ENCODE results near the gene DIS3L2. TPM values are rescaled to one million over a fixed set of nuclear protein-coding genes. Genes with fewer than 3 reads are reported as not detected.

Gene DIS3L2
- total and polyA plus RNA-seq, 8 donors = 25.2 to 43.4 (median 36.3) TPM

- no peak for ATAC-seq
- no peaks in the 10 kb centered on the region for H3K27me3 ChIP-seq
- DNase-seq = no peak
- H3K9me3 ChIP-seq = no peaks in the 10 kb centered on the region
- TF ChIP-seq CTCF (IDR thresholded peaks at IDR 0.05) = no peak
- intact Hi-C loops (cut with DNase I) = no loop called here
- H3K4me3 ChIP-seq = no peak overlapping the region
- H3K27ac ChIP-seq = no peak overlapping the region
- H3K36me3 ChIP-seq = no peaks in the 10 kb centered on the region
- H3K4me1 ChIP-seq = no peaks in the 10 kb centered on the region
These were observed 82.5 kb downstream of the DIS3L2 start for GRCh38 chr2:232043966-232044365.

GRCh38 chr2:232049350-232049749, 87.8 kb downstream of the DIS3L2 start:
- DNase-seq = no peak
- H3K36me3 ChIP-seq = no peaks in the 10 kb centered on the region
- intact Hi-C loops (cut with DNase I) = no loop called here
- no peaks in the 10 kb centered on the region for H3K27me3 ChIP-seq
- H3K4me3 ChIP-seq = no peak overlapping the region
- H3K9me3 ChIP-seq = no peaks in the 10 kb centered on the region
- no peak overlapping the region for H3K27ac ChIP-seq
- ATAC-seq = no peak
- TF ChIP-seq CTCF (IDR thresholded peaks at IDR 0.05) = no peak
- H3K4me1 ChIP-seq = no peaks in the 10 kb centered on the region

GRCh38 chr2:232052591-232052990, 91.1 kb downstream of the DIS3L2 start:
- no peak for TF ChIP-seq CTCF (IDR thresholded peaks at IDR 0.05)
- no peaks in the 10 kb centered on the region for H3K9me3 ChIP-seq
- H3K27me3 ChIP-seq = no peaks in the 10 kb centered on the region
- DNase-seq = no peak
- no peaks in the 10 kb centered on the region for H3K4me1 ChIP-seq
- intact Hi-C loops (cut with DNase I) = no loop called here
- ATAC-seq = no peak
- no peaks in the 10 kb centered on the region for H3K36me3 ChIP-seq
- no peak overlapping the region for H3K4me3 ChIP-seq
- no peak overlapping the region for H3K27ac ChIP-seq

GRCh38 chr2:232053777-232054176, 92.3 kb downstream of the DIS3L2 start:
- Histone ChIP-seq H3K36me3 (no peaks in the 10 kb centered on the region), H3K4me1 (no peaks in the 10 kb centered on the region), H3K4me3 (no peak overlapping the region), H3K9me3 (no peaks in the 10 kb centered on the region), H3K27me3 (no peaks in the 10 kb centered on the region), H3K27ac (no peak overlapping the region)
- ATAC-seq (no peak), DNase-seq (no peak)
- TF ChIP-seq CTCF (IDR thresholded peaks at IDR 0.05) = no peak
- intact Hi-C loops (cut with DNase I) = no loop called here

GRCh38 chr2:232058063-232058877, 96.8 kb downstream of the DIS3L2 start:
- H3K36me3 ChIP-seq = no peaks in the 10 kb centered on the region
- intact Hi-C loops (cut with DNase I) = no loop called here
- DNase-seq (no peak), ATAC-seq (no peak)
- no peaks in the 10 kb centered on the region for H3K27me3 ChIP-seq
- TF ChIP-seq CTCF (IDR thresholded peaks at IDR 0.05) = no peak
- H3K4me3 ChIP-seq = no peak overlapping the region
- H3K27ac ChIP-seq = no peak overlapping the region
- H3K4me1 ChIP-seq = no peaks in the 10 kb centered on the region
- H3K9me3 ChIP-seq = no peaks in the 10 kb centered on the region
